ENCODE data around the gene IL33. TPM values are rescaled to one million over a fixed set of nuclear protein-coding genes. Genes with fewer than 3 reads are reported as not detected.

IL33 gene
- total RNA-seq, 1 donor: under 0.01 TPM

GRCh38 chr9:6183227-6183551 is 32.4 kb upstream of the IL33 start:
- no peak for DNase-seq (ENCODE audit: insufficient read length, low spot score, missing footprints)
- no peaks in the 10 kb centered on the region for H4K20me1 ChIP-seq (ENCODE audit: insufficient read depth, low read length)
- no peak overlapping the region for H3K27ac ChIP-seq (ENCODE audit: low read depth, low read length)
- TF ChIP-seq CTCF (IDR thresholded peaks at IDR 0.05; ENCODE audit: extremely low read depth, low read depth, low read length): no peak
- no peak overlapping the region for H3K4me2 ChIP-seq (ENCODE audit: insufficient read depth, low read length)
- no peak overlapping the region for H2AFZ ChIP-seq (ENCODE audit: low read length)
- no peaks in the 10 kb centered on the region for H3K9me3 ChIP-seq (ENCODE audit: low read depth, low read length)
- no peak overlapping the region for H3K4me3 ChIP-seq (ENCODE audit: insufficient read depth, low read length)
- H3K79me2 ChIP-seq (ENCODE audit: insufficient read depth, low read length): no peaks in the 10 kb centered on the region
- H3K4me1 ChIP-seq (ENCODE audit: insufficient read depth, low read length): no peaks in the 10 kb centered on the region
- no peaks in the 10 kb centered on the region for H3K36me3 ChIP-seq (ENCODE audit: insufficient read depth, low read length)
- H3K27me3 ChIP-seq (ENCODE audit: insufficient read depth, low read length): peaks cover 3% of the 10 kb centered on the region

GRCh38 chr9:6183627-6184026 is 32.0 kb upstream of the IL33 start:
- Histone ChIP-seq H3K36me3 (ENCODE audit: insufficient read depth, low read length) (no peaks in the 10 kb centered on the region), H3K27ac (ENCODE audit: low read depth, low read length) (no peak overlapping the region), H3K27me3 (ENCODE audit: insufficient read depth, low read length) (peaks cover 3% of the 10 kb centered on the region), H3K4me2 (ENCODE audit: insufficient read depth, low read length) (no peak overlapping the region), H3K4me1 (ENCODE audit: insufficient read depth, low read length) (no peaks in the 10 kb centered on the region), H3K79me2 (ENCODE audit: insufficient read depth, low read length) (no peaks in the 10 kb centered on the region), H4K20me1 (ENCODE audit: insufficient read depth, low read length) (no peaks in the 10 kb centered on the region), H3K9me3 (ENCODE audit: low read depth, low read length) (no peaks in the 10 kb centered on the region), H2AFZ (ENCODE audit: low read length) (no peak overlapping the region), H3K4me3 (ENCODE audit: insufficient read depth, low read length) (no peak overlapping the region)
- no peak for TF ChIP-seq CTCF (IDR thresholded peaks at IDR 0.05; ENCODE audit: extremely low read depth, low read depth, low read length)
- DNase-seq (ENCODE audit: insufficient read length, low spot score, missing footprints): no peak

DNA sequence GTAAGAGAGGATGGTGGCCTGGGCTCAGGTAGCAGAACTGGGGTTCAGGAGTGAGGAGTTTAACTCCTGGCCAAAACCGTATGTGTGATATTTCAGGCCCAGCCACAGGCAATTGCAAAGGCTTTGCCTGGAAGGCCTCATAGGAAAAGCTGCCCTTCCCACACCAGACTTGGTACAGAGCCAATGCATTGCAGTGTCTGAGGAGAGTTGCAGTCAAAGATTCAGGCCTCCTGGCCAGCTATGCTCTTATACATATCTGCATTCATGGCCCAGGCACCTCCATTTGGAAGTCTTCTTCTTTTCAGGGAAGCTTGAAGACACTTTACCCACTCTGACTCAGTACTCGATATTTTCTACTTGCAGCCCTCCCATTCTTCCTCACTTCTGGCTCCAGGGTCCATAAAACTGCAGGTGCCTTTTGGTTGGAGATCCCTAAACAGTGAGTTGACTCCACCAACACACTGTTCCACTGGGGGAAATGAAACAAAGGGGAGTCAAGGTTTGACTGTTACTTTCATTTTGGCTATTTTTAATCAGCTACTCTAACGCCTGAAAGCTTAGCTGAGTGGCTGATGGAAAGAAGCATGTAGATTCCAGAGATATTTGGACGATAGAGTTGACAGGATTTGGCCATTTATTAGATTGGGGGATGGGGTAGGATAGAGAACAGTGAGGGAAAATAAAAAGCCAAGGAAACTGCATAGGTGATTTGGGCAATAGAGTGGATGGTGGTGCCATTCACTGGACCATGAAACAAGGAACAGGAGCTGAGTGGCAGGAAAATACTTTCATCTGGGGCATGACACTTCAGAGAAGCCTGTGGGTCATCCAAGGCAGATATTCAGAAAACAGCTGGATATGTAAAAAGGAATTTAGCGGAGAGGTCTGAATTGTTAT is 30.6 kb upstream of the IL33 start:
- Histone ChIP-seq H3K4me3 (ENCODE audit: insufficient read depth, low read length) (no peak overlapping the region), H4K20me1 (ENCODE audit: insufficient read depth, low read length) (no peaks in the 10 kb centered on the region), H3K4me2 (ENCODE audit: insufficient read depth, low read length) (no peak overlapping the region), H3K4me1 (ENCODE audit: insufficient read depth, low read length) (no peaks in the 10 kb centered on the region), H3K9me3 (ENCODE audit: low read depth, low read length) (no peaks in the 10 kb centered on the region), H3K27ac (ENCODE audit: low read depth, low read length) (no peak overlapping the region), H3K36me3 (ENCODE audit: insufficient read depth, low read length) (no peaks in the 10 kb centered on the region), H3K79me2 (ENCODE audit: insufficient read depth, low read length) (no peaks in the 10 kb centered on the region), H3K27me3 (ENCODE audit: insufficient read depth, low read length) (peaks cover 5% of the 10 kb centered on the region), H2AFZ (ENCODE audit: low read length) (no peak overlapping the region)
- no peak for TF ChIP-seq CTCF (IDR thresholded peaks at IDR 0.05; ENCODE audit: extremely low read depth, low read depth, low read length)
- DNase-seq (ENCODE audit: insufficient read length, low spot score, missing footprints): no peak

DNA sequence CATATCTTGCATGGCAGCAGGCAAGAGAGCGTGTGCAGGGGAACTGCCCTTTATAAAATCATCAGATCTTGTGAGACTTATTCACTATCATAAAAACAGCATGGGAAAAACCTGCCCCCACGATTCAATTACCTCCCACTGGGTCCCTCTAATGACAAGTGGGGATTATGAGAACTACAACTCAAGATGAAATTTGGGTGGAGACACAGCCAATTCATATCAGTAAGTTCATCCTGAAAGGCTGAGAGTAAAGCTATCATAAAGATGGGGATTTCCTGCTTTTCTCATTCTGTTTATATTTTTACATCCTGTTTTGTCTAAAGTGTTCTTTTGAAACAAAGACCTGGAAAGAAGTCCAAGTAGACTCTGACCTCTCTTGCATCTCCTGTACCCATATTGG is 28.9 kb upstream of the IL33 start:
- no peak for DNase-seq (ENCODE audit: insufficient read length, low spot score, missing footprints)
- no peak overlapping the region for H3K4me3 ChIP-seq (ENCODE audit: insufficient read depth, low read length)
- no peak overlapping the region for H3K4me2 ChIP-seq (ENCODE audit: insufficient read depth, low read length)
- H3K79me2 ChIP-seq (ENCODE audit: insufficient read depth, low read length): no peaks in the 10 kb centered on the region
- peaks cover 5% of the 10 kb centered on the region for H3K27me3 ChIP-seq (ENCODE audit: insufficient read depth, low read length)
- H3K4me1 ChIP-seq (ENCODE audit: insufficient read depth, low read length): no peaks in the 10 kb centered on the region
- TF ChIP-seq CTCF (IDR thresholded peaks at IDR 0.05; ENCODE audit: extremely low read depth, low read depth, low read length): no peak
- H2AFZ ChIP-seq (ENCODE audit: low read length): no peak overlapping the region
- H3K9me3 ChIP-seq (ENCODE audit: low read depth, low read length): no peaks in the 10 kb centered on the region
- H3K36me3 ChIP-seq (ENCODE audit: insufficient read depth, low read length): no peaks in the 10 kb centered on the region
- H3K27ac ChIP-seq (ENCODE audit: low read depth, low read length): no peak overlapping the region
- no peaks in the 10 kb centered on the region for H4K20me1 ChIP-seq (ENCODE audit: insufficient read depth, low read length)
